ENCODE data around the gene COL18A1. TPM values are rescaled to one million over a fixed set of nuclear protein-coding genes. Genes with fewer than 3 reads are reported as not detected.
A peak's percentile ranks its signal among the peaks of the same experiment; 100 is the strongest.

The COL18A1 gene
- polyA plus RNA-seq, 2 of the 4 experiments (the other 2 are of a cell fraction), result 17.3 to 88.4 TPM

- POLR2A ChIA-PET, result no interaction called here
Measured at GRCh38 chr21:45365186-45365607, 39.8 kb upstream of the COL18A1 start.

GRCh38 chr21:45365608-45366241 is 39.2 kb upstream of the COL18A1 start:
- FAIRE-seq (no peak), ATAC-seq (no peak), DNase-seq (ENCODE audit: low read depth in 1 of 2, low spot score in 1 of 2) (peak; percentile 67 to 73)
- Histone ChIP-seq H3K27ac (peak overlapping the region; percentile 98 to 99), H3K4me2 (peak overlapping the region; percentile 75), H3K4me1 (peaks cover 67% of the 10 kb centered on the region), H3K9me3 (no peaks in the 10 kb centered on the region), H3K4me3 (no peak overlapping the region)
- 50% methylated on average over 14 of the region's 26 CpGs for WGBS (ENCODE audit: missing lambda C conversion rate)
- TF ChIP-seq CTCF (IDR thresholded peaks at IDR 0.05) (no peak), HOXB13 (CRISPR knock-in tag; IDR thresholded peaks at IDR 0.05; ENCODE audit: low read depth) (0 out of 2 replicates have a peak, but pooled peaks have one; percentile 12), CEBPB (IDR thresholded peaks at IDR 0.05) (no peak), EP300 (IDR thresholded peaks at IDR 0.05) (peak; percentile 26 to 72; a peak in 2 of 5 replicates), FOSL2 (IDR thresholded peaks at IDR 0.05) (no peak), FOSL2 (CRISPR knock-in tag; IDR thresholded peaks at IDR 0.05) (no peak), ESRRA (IDR thresholded peaks at IDR 0.05; ENCODE audit: borderline replicate concordance, low read length) (no peak), GATA3 (IDR thresholded peaks at IDR 0.05; ENCODE audit: borderline replicate concordance) (peak; percentile 50; the same call in 1 of the 2 replicates), MAX (IDR thresholded peaks at IDR 0.05) (peak; percentile 22; the same call in 1 of the 2 replicates), CHD4 (IDR thresholded peaks at IDR 0.05; ENCODE audit: borderline replicate concordance) (no peak), ELK1 (IDR thresholded peaks at IDR 0.05; ENCODE audit: low read depth, low read length) (no peak), HOXB5 (CRISPR knock-in tag; IDR thresholded peaks at IDR 0.05) (0 out of 2 replicates have a peak, but pooled peaks have one; percentile 53), NR3C1 (IDR thresholded peaks at IDR 0.05) (no peak), FOXS1 (CRISPR knock-in tag; IDR thresholded peaks at IDR 0.05) (no peak), POLR2AphosphoS2 (conservative IDR thresholded peaks at IDR 0.05; ENCODE audit: low read length) (no peak), SMC3 (IDR thresholded peaks at IDR 0.05) (no peak)
- ChIA-PET CTCF (interaction anchor here (1.2 to 3.2 kb wide), 4 partner anchors 40 to 455 kb away, joined by 4 to 8 read pairs (median 4); no protein-coding TSS in a partner anchor), POLR2A (no interaction called here)

More at GRCh38 chr21:45365186-45365607, 39.8 kb upstream of the COL18A1 start:
- FAIRE-seq (no peak), DNase-seq (ENCODE audit: low read depth in 1 of 2, low spot score in 1 of 2) (no peak), ATAC-seq (no peak)
- CTCF ChIA-PET, result interaction anchor here (1.2 to 3.2 kb wide), 2 partner anchors 42 to 456 kb away, joined by 4 to 8 read pairs; no protein-coding TSS in a partner anchor
- WGBS (ENCODE audit: missing lambda C conversion rate), result 93% methylated on average over 3 of the region's 25 CpGs
- Histone ChIP-seq H3K27ac (peak overlapping the region; percentile 98 to 99), H3K4me2 (peak overlapping the region; percentile 75), H3K4me3 (no peak overlapping the region), H3K4me1 (peaks cover 67% of the 10 kb centered on the region), H3K9me3 (no peaks in the 10 kb centered on the region)
- no peak for TF ChIP-seq E2F6 (IDR thresholded peaks at IDR 0.05; ENCODE audit: borderline replicate concordance, low read depth)

GRCh38 chr21:45366476-45366875 is 38.5 kb upstream of the COL18A1 start:
- Histone ChIP-seq H3K4me3 (no peak overlapping the region), H3K27ac (peak overlapping the region; percentile 98 to 99), H3K4me1 (peaks cover 61% of the 10 kb centered on the region), H3K4me2 (peak overlapping the region; percentile 75), H3K9me3 (no peaks in the 10 kb centered on the region)
- no peak for ATAC-seq
- WGBS (ENCODE audit: missing lambda C conversion rate), result 89% methylated on average over 11 of the region's 17 CpGs
- ChIA-PET CTCF (interaction anchor here (0.6 to 3.2 kb wide), 5 partner anchors 40 to 81 kb away, joined by 3 to 8 read pairs (median 4); no protein-coding TSS in a partner anchor), POLR2A (interaction anchor here (0.6 to 1.3 kb wide), 2 partner anchors 37 to 74 kb away, joined by 3 to 8 read pairs; no protein-coding TSS in a partner anchor)
- TF ChIP-seq HOXB5 (CRISPR knock-in tag; IDR thresholded peaks at IDR 0.05) (no peak), MAX (IDR thresholded peaks at IDR 0.05) (no peak), FOSL2 (IDR thresholded peaks at IDR 0.05) (no peak), FOSL2 (CRISPR knock-in tag; IDR thresholded peaks at IDR 0.05) (no peak), HEYL (CRISPR knock-in tag; IDR thresholded peaks at IDR 0.05) (no peak), MYC (IDR thresholded peaks at IDR 0.05; ENCODE audit: borderline replicate concordance, low read length) (no peak), ZSCAN20 (CRISPR knock-in tag; IDR thresholded peaks at IDR 0.05) (no peak), POLR2A (IDR thresholded peaks at IDR 0.05; ENCODE audit: low read length) (no peak), HMGXB4 (CRISPR knock-in tag; IDR thresholded peaks at IDR 0.05; ENCODE audit: borderline replicate concordance) (no peak), CTCF (IDR thresholded peaks at IDR 0.05) (no peak), CHD4 (IDR thresholded peaks at IDR 0.05; ENCODE audit: borderline replicate concordance) (no peak), KDM5A (IDR thresholded peaks at IDR 0.05) (no peak)
- no peak for DNase-seq (ENCODE audit: low read depth in 1 of 2, low spot score in 1 of 2)
- no peak for FAIRE-seq

All from A549 (cell line).